Tibial nerve (tissue), 4 donors: ENCODE data around the gene TRHDE. TPM values are rescaled to one million over a fixed set of nuclear protein-coding genes. Genes with fewer than 3 reads are reported as not detected.
A peak's percentile ranks its signal among the peaks of the same experiment; 100 is the strongest.

Experiments used
- DNase-seq, 2 donors: peaks; one replicate each; pipeline ENCODE4 v3.0.0-alpha.2; 2019; ENCODE audit warnings: low spot score in 2 of 2
- H3K27ac ChIP-seq, 4 donors: fragments of 200-600 bp; sonication (generic) in 3 of 4; one replicate each; pipeline ENCODE4 v1.5.1; 2017 to 2019; ENCODE audit warnings: mild to moderate bottlenecking in 1 of 4
- H3K27me3 ChIP-seq, 2 donors: fragments of 200-600 bp; sonication (generic) in 1 of 2; one replicate each; pipeline versions ENCODE4 v1.5.1 to v1.6.0; 2017 to 2019
- H3K36me3 ChIP-seq, 3 donors: fragments of 200-600 bp; sonication (generic); one replicate each; pipeline ENCODE4 v1.5.1; 2018 to 2019
- H3K4me1 ChIP-seq, 4 donors: fragments of 200-600 bp; sonication (generic) in 3 of 4; one replicate each; pipeline ENCODE4 v1.5.1; 2017 to 2019
- H3K4me3 ChIP-seq, 4 donors: fragments of 200-600 bp; sonication (generic) in 3 of 4; one replicate each; pipeline ENCODE4 v1.5.1; 2017 to 2019; ENCODE audit warnings: mild to moderate bottlenecking in 1 of 4, moderate library complexity in 1 of 4
- H3K9me3 ChIP-seq, 4 donors: fragments of 200-600 bp; sonication (generic) in 3 of 4; one replicate each; pipeline ENCODE4 v1.5.1; 2017 to 2019
- CTCF ChIP-seq, 5 experiments: fragments of 200-600 bp in 3 of 5; fragments of 450-650 bp in 2 of 5; sonication (generic) in 3 of 5; IDR thresholded peaks; one replicate each; pipeline ENCODE4 v1.5.1; 2016 to 2019; ENCODE audit warnings: antibody characterized with exemption in 5 of 5, mild to moderate bottlenecking in 3 of 5, moderate library complexity in 2 of 5
- EP300 ChIP-seq, 2 donors: sonication (generic); formaldehyde crosslinking; IDR thresholded peaks; one replicate each; pipeline ENCODE4 v1.6.1; 2017; ENCODE audit warnings: antibody characterized with exemption in 2 of 2, mild to moderate bottlenecking in 1 of 2
- POLR2A ChIP-seq, 2 donors: fragments of 450-650 bp; IDR thresholded peaks; one replicate each; pipeline ENCODE4 v1.6.1; 2017; ENCODE audit warnings: antibody characterized with exemption in 2 of 2, mild to moderate bottlenecking in 2 of 2, moderate library complexity in 2 of 2
- WGBS, 2 donors: methylation state at CpG; one replicate each; pipeline ENCODE4 v1.1.5; 2018; 5-methylcytosine and 5-hydroxymethylcytosine counted together
- total RNA-seq, 4 donors: library from RNA; depleted of rRNA; stranded (reverse); fragments of >200 nt; gene quantifications; one replicate each; pipeline ENCODE4 v1.1.0, GENCODE V29; 2016

The TRHDE gene
- total RNA-seq, 4 donors from 2014 or later: 0.98 to 11.1 (median 2.8) TPM

GRCh38 chr12:72337946-72338345 is 65.8 kb downstream of the TRHDE start:
- H3K27me3 ChIP-seq: no peaks in the 10 kb centered on the region
- no peak for DNase-seq
- no peak overlapping the region for H3K4me3 ChIP-seq
- 78 to 81% methylated on average over 8 of the region's 8 CpGs for WGBS, 2 donors
- H3K27ac ChIP-seq: no peak overlapping the region
- no peaks in the 10 kb centered on the region for H3K4me1 ChIP-seq
- no peak for TF ChIP-seq POLR2A (IDR thresholded peaks at IDR 0.05)
- no peak for TF ChIP-seq CTCF (IDR thresholded peaks at IDR 0.05)
- H3K9me3 ChIP-seq: no peaks in the 10 kb centered on the region
- no peaks in the 10 kb centered on the region for H3K36me3 ChIP-seq

GRCh38 chr12:72338437-72338836 is 66.3 kb downstream of the TRHDE start:
- Histone ChIP-seq H3K36me3 (no peaks in the 10 kb centered on the region), H3K4me1 (no peaks in the 10 kb centered on the region), H3K27ac (no peak overlapping the region), H3K4me3 (no peak overlapping the region), H3K27me3 (no peaks in the 10 kb centered on the region), H3K9me3 (no peaks in the 10 kb centered on the region)
- WGBS, 2 donors: 75 to 85% methylated on average over 4 of the region's 4 CpGs
- TF ChIP-seq EP300 (IDR thresholded peaks at IDR 0.05) (no peak), POLR2A (IDR thresholded peaks at IDR 0.05) (no peak)
- no peak for DNase-seq

GRCh38 chr12:72346363-72346944 is 74.3 kb downstream of the TRHDE start:
- DNase-seq: peak; percentile 21 to 78
- H3K27ac ChIP-seq: no peak overlapping the region
- no peaks in the 10 kb centered on the region for H3K4me1 ChIP-seq
- no peaks in the 10 kb centered on the region for H3K27me3 ChIP-seq
- H3K9me3 ChIP-seq: no peaks in the 10 kb centered on the region
- no peak overlapping the region for H3K4me3 ChIP-seq
- 28 to 33% methylated on average over 5 of the region's 5 CpGs for WGBS, 2 donors
- TF ChIP-seq CTCF (IDR thresholded peaks at IDR 0.05) (peak; percentile 25 to 47 (median 41)), EP300 (IDR thresholded peaks at IDR 0.05) (no peak)
- no peaks in the 10 kb centered on the region for H3K36me3 ChIP-seq

- Histone ChIP-seq H3K27me3 (no peaks in the 10 kb centered on the region), H3K9me3 (no peaks in the 10 kb centered on the region), H3K36me3 (no peaks in the 10 kb centered on the region), H3K27ac (no peak overlapping the region), H3K4me1 (no peaks in the 10 kb centered on the region), H3K4me3 (no peak overlapping the region)
- WGBS, 2 donors: 71 to 76% methylated on average over 3 of the region's 3 CpGs
- TF ChIP-seq POLR2A (IDR thresholded peaks at IDR 0.05) (no peak), EP300 (IDR thresholded peaks at IDR 0.05) (no peak), CTCF (IDR thresholded peaks at IDR 0.05) (no peak)
- no peak for DNase-seq
Measured at GRCh38 chr12:72349491-72349890, 77.3 kb downstream of the TRHDE start.

GRCh38 chr12:72359416-72359815 is 87.2 kb downstream of the TRHDE start:
- TF ChIP-seq POLR2A (IDR thresholded peaks at IDR 0.05): no peak
- no peak for TF ChIP-seq EP300 (IDR thresholded peaks at IDR 0.05)
- TF ChIP-seq CTCF (IDR thresholded peaks at IDR 0.05): no peak
- no peaks in the 10 kb centered on the region for H3K27me3 ChIP-seq
- 93 to 94% methylated on average over 3 of the region's 3 CpGs for WGBS, 2 donors

GRCh38 chr12:72365151-72365550 is 93.0 kb downstream of the TRHDE start:
- Histone ChIP-seq H3K4me1 (no peaks in the 10 kb centered on the region), H3K27me3 (no peaks in the 10 kb centered on the region), H3K4me3 (no peak overlapping the region), H3K27ac (no peak overlapping the region), H3K36me3 (no peaks in the 10 kb centered on the region), H3K9me3 (no peaks in the 10 kb centered on the region)
- TF ChIP-seq EP300 (IDR thresholded peaks at IDR 0.05) (no peak), POLR2A (IDR thresholded peaks at IDR 0.05) (no peak), CTCF (IDR thresholded peaks at IDR 0.05) (no peak)
- no peak for DNase-seq

More at GRCh38 chr12:72359416-72359815, 87.2 kb downstream of the TRHDE start:
- Histone ChIP-seq H3K27ac (no peak overlapping the region), H3K36me3 (no peaks in the 10 kb centered on the region), H3K4me3 (no peak overlapping the region), H3K9me3 (no peaks in the 10 kb centered on the region), H3K4me1 (no peaks in the 10 kb centered on the region)
- DNase-seq: no peak
